ENCODE results near the gene TST.

DNA sequence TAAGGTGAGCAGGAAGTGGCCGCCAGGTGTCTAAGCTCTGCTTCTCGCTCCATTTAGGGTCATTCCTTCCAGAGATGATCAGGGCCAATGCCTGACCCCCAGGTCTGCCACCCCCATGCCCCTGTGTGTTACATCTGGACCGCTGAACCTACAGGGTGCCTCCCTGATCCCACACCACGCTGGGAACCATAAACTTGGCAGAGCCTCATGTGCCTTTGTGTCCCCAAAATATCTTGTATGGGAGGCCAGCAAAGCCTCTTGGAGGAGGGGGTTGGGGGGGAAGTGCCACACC is 3.7 kb downstream of the TST start:
- TF ChIP-seq, protein P1, sequence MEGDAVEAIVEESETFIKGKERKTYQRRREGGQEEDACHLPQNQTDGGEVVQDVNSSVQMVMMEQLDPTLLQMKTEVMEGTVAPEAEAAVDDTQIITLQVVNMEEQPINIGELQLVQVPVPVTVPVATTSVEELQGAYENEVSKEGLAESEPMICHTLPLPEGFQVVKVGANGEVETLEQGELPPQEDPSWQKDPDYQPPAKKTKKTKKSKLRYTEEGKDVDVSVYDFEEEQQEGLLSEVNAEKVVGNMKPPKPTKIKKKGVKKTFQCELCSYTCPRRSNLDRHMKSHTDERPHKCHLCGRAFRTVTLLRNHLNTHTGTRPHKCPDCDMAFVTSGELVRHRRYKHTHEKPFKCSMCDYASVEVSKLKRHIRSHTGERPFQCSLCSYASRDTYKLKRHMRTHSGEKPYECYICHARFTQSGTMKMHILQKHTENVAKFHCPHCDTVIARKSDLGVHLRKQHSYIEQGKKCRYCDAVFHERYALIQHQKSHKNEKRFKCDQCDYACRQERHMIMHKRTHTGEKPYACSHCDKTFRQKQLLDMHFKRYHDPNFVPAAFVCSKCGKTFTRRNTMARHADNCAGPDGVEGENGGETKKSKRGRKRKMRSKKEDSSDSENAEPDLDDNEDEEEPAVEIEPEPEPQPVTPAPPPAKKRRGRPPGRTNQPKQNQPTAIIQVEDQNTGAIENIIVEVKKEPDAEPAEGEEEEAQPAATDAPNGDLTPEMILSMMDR (IDR thresholded peaks at IDR 0.05; ENCODE audit: low read length) = no peak
- no peak for TF ChIP-seq EZH2 (optimal IDR thresholded peaks at IDR 0.05; ENCODE audit: low read depth, low read length)
- no peak for TF ChIP-seq EZH2phosphoT487 (IDR thresholded peaks at IDR 0.05; ENCODE audit: low read length)
